ENCODE results near the gene GNAL.

DNA sequence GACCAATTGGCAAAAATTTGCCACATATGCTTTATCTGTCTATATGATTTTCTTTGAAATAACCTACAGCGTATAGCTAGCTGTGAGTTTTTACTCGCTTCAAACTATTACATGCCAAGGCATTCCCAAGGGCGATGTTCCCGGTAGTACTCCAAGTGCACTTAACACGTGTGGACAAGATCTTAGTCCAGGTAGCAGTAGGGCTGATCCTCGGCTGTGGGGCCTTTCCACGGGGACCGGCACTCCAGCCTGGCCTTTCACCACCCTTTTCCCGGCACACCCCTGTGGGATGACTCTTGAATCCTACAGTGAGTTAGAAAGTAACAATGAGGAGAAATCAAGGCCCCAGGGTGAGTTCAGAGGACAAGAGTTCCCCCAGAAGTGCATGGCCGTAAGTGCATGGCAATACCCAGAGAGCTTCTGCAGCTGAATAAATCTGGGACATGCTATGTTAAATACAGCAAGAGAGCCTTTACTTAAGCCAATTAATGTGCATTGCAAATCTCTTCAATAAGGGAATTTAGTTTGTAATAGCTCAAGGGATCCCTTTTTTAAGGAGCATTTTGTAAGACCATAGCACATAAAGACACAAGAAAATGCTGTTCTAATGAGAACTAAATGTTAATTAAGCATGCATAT lies 188.6 kb downstream of the GNAL start:
- TF ChIP-seq EZH2 (IDR thresholded peaks at IDR 0.05) (no peak), POLR2AphosphoS5 (IDR thresholded peaks at IDR 0.05; ENCODE audit: borderline replicate concordance, low read depth, low read length) (no peak), FOXP2 (optimal IDR thresholded peaks at IDR 0.05; ENCODE audit: control extremely low read depth, extremely low read length, insufficient read depth) (no peak)
